Mucosa of descending colon (tissue), 3 donors: ENCODE results near the gene CIC. TPM values are rescaled to one million over a fixed set of nuclear protein-coding genes. Genes with fewer than 3 reads are reported as not detected.

Experiments used
- ATAC-seq: fragments of 200-7000 bp; cut with Tn5 transposase; one replicate; pipeline ENCODE4 v1.9.1; 2020; ENCODE audit warnings: mild to moderate bottlenecking, moderate library complexity
- DNase-seq, 3 donors: peaks; one replicate each; pipeline ENCODE4 v3.0.0-alpha.2; 2020
- H3K36me3 ChIP-seq: fragments of 200-600 bp; one replicate; pipeline ENCODE4 v1.8.0; 2021; ENCODE audit warnings: low read depth, mild to moderate bottlenecking
- H3K4me1 ChIP-seq: fragments of 200-600 bp; one replicate; pipeline ENCODE4 v1.8.0; 2021; ENCODE audit warnings: low read depth, mild to moderate bottlenecking
- H3K4me3 ChIP-seq: fragments of 200-600 bp; one replicate; pipeline ENCODE4 v1.8.0; 2021; ENCODE audit warnings: mild to moderate bottlenecking
- H3K9me3 ChIP-seq: fragments of 200-600 bp; one replicate; pipeline ENCODE4 v1.8.0; 2021; ENCODE audit warnings: mild to moderate bottlenecking
- CTCF ChIP-seq: fragments of 200-600 bp; IDR thresholded peaks from one replicate; pipeline ENCODE4 v1.8.0; 2022; ENCODE audit warnings: antibody characterized with exemption, mild to moderate bottlenecking
- intact Hi-C, 2 donors: fragments of 100-400 bp; cut with DNase I in 1 of 2; cut with micrococcal nuclease in 1 of 2; formaldehyde crosslinking; loops; one replicate each; pipeline versions ENCODE4 v1.11.0 to v1.11.1; 2022; cut with DNase I, micrococcal nuclease
- total RNA-seq, 3 donors: library from RNA; stranded (reverse); fragmentation: NEBNext Ultra II Directional in 2 of 3; extraction: Animal tissue kit (Norgen Biotek cat#: 25700) in 2 of 3; gene quantifications; one replicate each; pipeline versions ENCODE4 v1.2.1 to v1.2.4, GENCODE V29; 2021 to 2023
- donor health status: DM: no; HTN: no; CAD: no; lungs with moderate emphysema.
- donor health status: DM: no; HTN: no; CAD: no.
- donor health status: DM: no; HTN: yes; CAD: no.

Gene CIC
- total RNA-seq, 3 donors from 2014 or later: 47.3 to 78.0 (median 50.0) TPM

GRCh38 chr19:42267644-42268141 lies 1.4 kb upstream of the CIC start:
- intact Hi-C loops: no loop called here
- TF ChIP-seq CTCF: no peak
- H3K9me3 ChIP-seq: no peaks in the 10 kb centered on the region
- H3K4me1 ChIP-seq: peaks cover 26% of the 10 kb centered on the region
- peaks cover 8% of the 10 kb centered on the region for H3K36me3 ChIP-seq
- ATAC-seq (no peak), DNase-seq (no peak)
- peak overlapping the region; percentile 40 for H3K4me3 ChIP-seq

- no peaks in the 10 kb centered on the region for H3K9me3 ChIP-seq
- TF ChIP-seq CTCF: no peak
- peaks cover 26% of the 10 kb centered on the region for H3K4me1 ChIP-seq
- peak overlapping the region; percentile 40 for H3K4me3 ChIP-seq
- intact Hi-C loops: no loop called here
- ATAC-seq: peak; percentile 82
- peak; percentile 97 to 100 (median 98) for DNase-seq
- H3K36me3 ChIP-seq: peaks cover 8% of the 10 kb centered on the region
Observed at GRCh38 chr19:42268142-42268703, 829 bp upstream of the CIC start.

- intact Hi-C loops: no loop called here
- no peaks in the 10 kb centered on the region for H3K9me3 ChIP-seq
- DNase-seq (peak; percentile 47 to 66 (median 56)), ATAC-seq (no peak)
- peaks cover 8% of the 10 kb centered on the region for H3K36me3 ChIP-seq
- TF ChIP-seq CTCF: no peak
- peaks cover 27% of the 10 kb centered on the region for H3K4me1 ChIP-seq
- H3K4me3 ChIP-seq: peak overlapping the region; percentile 40
Observed at GRCh38 chr19:42269478-42270345, 660 bp downstream of the CIC start.

GRCh38 chr19:42270346-42271044 lies 1.4 kb downstream of the CIC start:
- peak; percentile 1 for ATAC-seq

More at GRCh38 chr19:42270346-42271044, 1.4 kb downstream of the CIC start:
- no peaks in the 10 kb centered on the region for H3K9me3 ChIP-seq
- H3K36me3 ChIP-seq: peaks cover 8% of the 10 kb centered on the region
- intact Hi-C loops: no loop called here
- no peak overlapping the region for H3K4me3 ChIP-seq
- peak; percentile 62 to 83 (median 71) for DNase-seq
- TF ChIP-seq CTCF: no peak
- H3K4me1 ChIP-seq: peaks cover 28% of the 10 kb centered on the region
